ENCODE data around the gene MOK. TPM values are rescaled to one million over a fixed set of nuclear protein-coding genes. Genes with fewer than 3 reads are reported as not detected.

MOK gene
- total RNA-seq, 3 donors from 2014 or later = 6.2 to 11.2 (median 7.4) TPM

GRCh38 chr14:102184316-102185035 is 120.5 kb downstream of the MOK start:
- ATAC-seq (no peak), DNase-seq (no peak)
- Histone ChIP-seq H3K9me3 (no peaks in the 10 kb centered on the region), H3K4me3 (no peak overlapping the region), H3K4me1 (ENCODE audit: low read depth) (no peaks in the 10 kb centered on the region), H3K36me3 (ENCODE audit: low read depth) (no peaks in the 10 kb centered on the region)
- intact Hi-C loops (cut with DNase I, micrococcal nuclease) = no loop called here
- TF ChIP-seq CTCF (IDR thresholded peaks at IDR 0.05) = no peak

GRCh38 chr14:102183886-102184285 is 121.1 kb downstream of the MOK start:
- H3K9me3 ChIP-seq = no peaks in the 10 kb centered on the region
- no peak for ATAC-seq
- no peak for TF ChIP-seq CTCF (IDR thresholded peaks at IDR 0.05)
- DNase-seq = no peak
- intact Hi-C loops (cut with DNase I, micrococcal nuclease) = no loop called here
- no peak overlapping the region for H3K4me3 ChIP-seq
- H3K36me3 ChIP-seq (ENCODE audit: low read depth) = no peaks in the 10 kb centered on the region
- no peaks in the 10 kb centered on the region for H3K4me1 ChIP-seq (ENCODE audit: low read depth)

- TF ChIP-seq CTCF (IDR thresholded peaks at IDR 0.05) = no peak
- intact Hi-C loops (cut with DNase I, micrococcal nuclease) = no loop called here
- no peaks in the 10 kb centered on the region for H3K36me3 ChIP-seq (ENCODE audit: low read depth)
- H3K4me3 ChIP-seq = no peak overlapping the region
- no peaks in the 10 kb centered on the region for H3K4me1 ChIP-seq (ENCODE audit: low read depth)
- H3K9me3 ChIP-seq = no peaks in the 10 kb centered on the region
- no peak for ATAC-seq
- no peak for DNase-seq
Observed at GRCh38 chr14:102182936-102183619, 121.9 kb downstream of the MOK start.

GRCh38 chr14:102182190-102182589 is 122.8 kb downstream of the MOK start:
- H3K9me3 ChIP-seq = no peaks in the 10 kb centered on the region
- H3K4me3 ChIP-seq = no peak overlapping the region
- H3K36me3 ChIP-seq (ENCODE audit: low read depth) = no peaks in the 10 kb centered on the region
- ATAC-seq (no peak), DNase-seq (no peak)
- no peaks in the 10 kb centered on the region for H3K4me1 ChIP-seq (ENCODE audit: low read depth)
- intact Hi-C loops (cut with DNase I, micrococcal nuclease) = no loop called here
- no peak for TF ChIP-seq CTCF (IDR thresholded peaks at IDR 0.05)

- Histone ChIP-seq H3K4me1 (ENCODE audit: low read depth) (no peaks in the 10 kb centered on the region), H3K36me3 (ENCODE audit: low read depth) (no peaks in the 10 kb centered on the region), H3K4me3 (no peak overlapping the region), H3K9me3 (no peaks in the 10 kb centered on the region)
- intact Hi-C loops (cut with DNase I, micrococcal nuclease) = no loop called here
- no peak for TF ChIP-seq CTCF (IDR thresholded peaks at IDR 0.05)
- DNase-seq (no peak), ATAC-seq (no peak)
Observed at GRCh38 chr14:102181187-102181586, 123.8 kb downstream of the MOK start.
